ENCODE results near the gene FAM117A.

Gene FAM117A

GRCh38 chr17:49707246-49707607 is 56.7 kb downstream of the FAM117A start:
- no peak for DNase-seq

- DNase-seq = no peak
Observed at GRCh38 chr17:49705254-49705653, 58.7 kb downstream of the FAM117A start.

- no peak for DNase-seq
Observed at GRCh38 chr17:49703557-49704277, 60.2 kb downstream of the FAM117A start.

- DNase-seq = no peak
Observed at GRCh38 chr17:49700960-49701359, 63.0 kb downstream of the FAM117A start.

GRCh38 chr17:49699966-49700575 is 63.9 kb downstream of the FAM117A start:
- no peak for DNase-seq

- no peak for DNase-seq
Observed at GRCh38 chr17:49698005-49698404, 65.9 kb downstream of the FAM117A start.

GRCh38 chr17:49696233-49696761 is 67.6 kb downstream of the FAM117A start:
- peak; percentile 33 for DNase-seq

- no peak for DNase-seq
Observed at GRCh38 chr17:49695698-49696232, 68.2 kb downstream of the FAM117A start.

GRCh38 chr17:49694847-49695697 is 68.9 kb downstream of the FAM117A start:
- no peak for DNase-seq

- DNase-seq = no peak
Observed at GRCh38 chr17:49692751-49693150, 71.2 kb downstream of the FAM117A start.

GRCh38 chr17:49691677-49692191 is 72.2 kb downstream of the FAM117A start:
- DNase-seq = no peak

GRCh38 chr17:49691086-49691676 is 72.8 kb downstream of the FAM117A start:
- DNase-seq = no peak

GRCh38 chr17:49690256-49690655 is 73.7 kb downstream of the FAM117A start:
- DNase-seq = no peak

GRCh38 chr17:49688848-49689247 is 75.1 kb downstream of the FAM117A start:
- DNase-seq = no peak

GRCh38 chr17:49687878-49688491 is 75.9 kb downstream of the FAM117A start:
- no peak for DNase-seq

GRCh38 chr17:49681106-49681979 is 82.6 kb downstream of the FAM117A start:
- DNase-seq = no peak

GRCh38 chr17:49680314-49680713 is 83.6 kb downstream of the FAM117A start:
- no peak for DNase-seq

- peak; percentile 87 for DNase-seq
Observed at GRCh38 chr17:49677933-49678847, 85.7 kb downstream of the FAM117A start, which contains the start of gene SPOP. Gene SPOP, minus strand, starts transcription at chr17:49678097. Its CDS starts 55,287 bp downstream, at chr17:49622810.

- DNase-seq = peak; percentile 58
Observed at GRCh38 chr17:49677134-49677932, 86.6 kb downstream of the FAM117A start.
